Naive thymus-derived CD4-positive, alpha-beta T cell (primary cell): ENCODE data around the gene TRPV6. TPM values are rescaled to one million over a fixed set of nuclear protein-coding genes. Genes with fewer than 3 reads are reported as not detected.

Source experiments
- ATAC-seq: fragments of 150-1000 bp; cut with Tn5 transposase; 2 replicates; pipeline ENCODE4 v1.10.0; 2021; ENCODE audit warnings: mild to moderate bottlenecking, moderate library complexity
- CTCF ChIA-PET: fragments of 350-600 bp; sonication (Branson Sonifier 250); formaldehyde crosslinking; loops from one replicate; lab custom pipeline; 2021; ENCODE audit warnings: antibody characterized with exemption; lab: Charles Lee
- POLR2A ChIA-PET: fragments of 350-600 bp; sonication (Branson Sonifier 250); formaldehyde crosslinking; loops from one replicate; lab custom pipeline; 2021; ENCODE audit warnings: antibody characterized with exemption, inconsistent platforms; lab: Charles Lee
- DNase-seq, 9 donors: peaks; one replicate each; pipeline versions ENCODE4 v3.0.0 to v3.0.0-alpha.2; 2020 to 2022; ENCODE audit warnings: mixed read lengths in 1 of 9
- H3K27ac ChIP-seq: one replicate; pipeline ENCODE4 v1.7.0; 2013; ENCODE audit warnings: mild to moderate bottlenecking, low read depth, low read length, moderate library complexity
- H3K27me3 ChIP-seq, 2 donors: one replicate each; pipeline ENCODE4 v1.7.0; 2013; ENCODE audit warnings: low read length in 2 of 2, mild to moderate bottlenecking in 2 of 2, moderate library complexity in 2 of 2; ENCODE audit not compliant: control insufficient read depth in 2 of 2, insufficient read depth in 2 of 2
- H3K36me3 ChIP-seq, 3 experiments: 1 replicate in 2 of 3; 2 replicates in 1 of 3; pipeline ENCODE4 v1.7.0; 2013; ENCODE audit warnings: low read length in 3 of 3, mild to moderate bottlenecking in 3 of 3, moderate library complexity in 1 of 3; ENCODE audit not compliant: insufficient read depth in 3 of 3, control insufficient read depth in 2 of 3
- H3K4me1 ChIP-seq, 2 donors: one replicate each; pipeline ENCODE4 v1.7.0; 2013; ENCODE audit warnings: low read length in 2 of 2, mild to moderate bottlenecking in 2 of 2, moderate library complexity in 1 of 2; ENCODE audit not compliant: control insufficient read depth in 2 of 2, insufficient read depth in 2 of 2
- H3K4me3 ChIP-seq: 2 replicates; pipeline ENCODE4 v1.7.0; 2013; ENCODE audit warnings: mild to moderate bottlenecking, low read length
- H3K9me3 ChIP-seq, 3 experiments: 1 replicate in 2 of 3; 2 replicates in 1 of 3; pipeline ENCODE4 v1.7.0; 2013; ENCODE audit warnings: low read length in 3 of 3; ENCODE audit not compliant: control insufficient read depth in 2 of 3
- H3K27ac Mint-ChIP-seq, 9 donors: one replicate each; pipeline ENCODE4 v1.8.0; 2020 to 2022; ENCODE audit warnings: mixed read lengths in 9 of 9, mild to moderate bottlenecking in 8 of 9, moderate library complexity in 5 of 9, inconsistent platforms in 2 of 9
- H3K27me3 Mint-ChIP-seq, 5 donors: one replicate each; pipeline ENCODE4 v1.8.0; 2021 to 2022; ENCODE audit warnings: mixed read lengths in 5 of 5, mild to moderate bottlenecking in 1 of 5
- H3K36me3 Mint-ChIP-seq, 5 donors: one replicate each; pipeline ENCODE4 v1.8.0; 2020 to 2022; ENCODE audit warnings: mixed read lengths in 5 of 5, mild to moderate bottlenecking in 3 of 5, inconsistent platforms in 1 of 5
- H3K4me1 Mint-ChIP-seq, 7 donors: one replicate each; pipeline ENCODE4 v1.8.0; 2020 to 2022; ENCODE audit warnings: mixed read lengths in 7 of 7, mild to moderate bottlenecking in 3 of 7, inconsistent platforms in 1 of 7
- H3K4me3 Mint-ChIP-seq, 10 donors: one replicate each; pipeline ENCODE4 v1.8.0; 2020 to 2022; ENCODE audit warnings: mild to moderate bottlenecking in 10 of 10, mixed read lengths in 10 of 10, moderate library complexity in 6 of 10, inconsistent platforms in 2 of 10
- H3K9me3 Mint-ChIP-seq, 11 donors: one replicate each; pipeline ENCODE4 v1.8.0; 2020 to 2022; ENCODE audit warnings: mixed read lengths in 11 of 11, mild to moderate bottlenecking in 4 of 11, inconsistent platforms in 1 of 11, moderate library complexity in 1 of 11
- intact Hi-C, 2 donors: fragments of 100-400 bp; cut with micrococcal nuclease; formaldehyde crosslinking; loops; one replicate each; pipeline ENCODE4 v1.15.1; 2023
- polyA plus RNA-seq, 2 donors: library from polyadenylated mRNA; unstranded; fragments of 300-500 nt; fragmentation: Illumina TruSeq; gene quantifications; one replicate each; pipeline ENCODE4 v1.2.3, GENCODE V29; 2021
- total RNA-seq, 6 experiments: library from RNA in 5 of 6; stranded (reverse) in 5 of 6; gene quantifications; 1 replicate in 5 of 6; 2 replicates in 1 of 6; pipeline ENCODE4 v1.2.3 and lab custom pipeline; 2021 to 2026

TRPV6 gene
- total and polyA plus RNA-seq, 7 experiments from 2014 or later: 0.05 TPM; not detected in 6

- H3K4me3 Mint-ChIP-seq: no peak overlapping the region
- no peak for ATAC-seq
- no peak for DNase-seq
- Histone ChIP-seq H3K27me3 (no peaks in the 10 kb centered on the region), H3K9me3 (no peaks in the 10 kb centered on the region), H3K4me1 (no peaks in the 10 kb centered on the region), H3K27ac (no peak overlapping the region), H3K4me3 (no peak overlapping the region), H3K36me3 (no peaks in the 10 kb centered on the region)
- H3K27me3 Mint-ChIP-seq: peaks cover 0 to 17% (median 5%) of the 10 kb centered on the region in 5 donors
- peaks cover 0 to 2% (median 0%) of the 10 kb centered on the region in 7 donors for H3K4me1 Mint-ChIP-seq
- H3K36me3 Mint-ChIP-seq: no peaks in the 10 kb centered on the region
- intact Hi-C loops: no loop called here
- H3K9me3 Mint-ChIP-seq: peaks cover 0 to 4% (median 0%) of the 10 kb centered on the region in 11 donors
- POLR2A ChIA-PET: interaction anchor here (0.5 kb wide), 1 partner anchor 16 kb away, joined by 3 read pairs; no protein-coding TSS in a partner anchor
- CTCF ChIA-PET: no interaction called here
- H3K27ac Mint-ChIP-seq: no peak overlapping the region
Observed at GRCh38 chr7:142894112-142894984, 8.8 kb upstream of the TRPV6 start.

GRCh38 chr7:142892951-142893350, 7.4 kb upstream of the TRPV6 start:
- POLR2A ChIA-PET: no interaction called here
- H3K27me3 ChIP-seq: no peaks in the 10 kb centered on the region

DNA sequence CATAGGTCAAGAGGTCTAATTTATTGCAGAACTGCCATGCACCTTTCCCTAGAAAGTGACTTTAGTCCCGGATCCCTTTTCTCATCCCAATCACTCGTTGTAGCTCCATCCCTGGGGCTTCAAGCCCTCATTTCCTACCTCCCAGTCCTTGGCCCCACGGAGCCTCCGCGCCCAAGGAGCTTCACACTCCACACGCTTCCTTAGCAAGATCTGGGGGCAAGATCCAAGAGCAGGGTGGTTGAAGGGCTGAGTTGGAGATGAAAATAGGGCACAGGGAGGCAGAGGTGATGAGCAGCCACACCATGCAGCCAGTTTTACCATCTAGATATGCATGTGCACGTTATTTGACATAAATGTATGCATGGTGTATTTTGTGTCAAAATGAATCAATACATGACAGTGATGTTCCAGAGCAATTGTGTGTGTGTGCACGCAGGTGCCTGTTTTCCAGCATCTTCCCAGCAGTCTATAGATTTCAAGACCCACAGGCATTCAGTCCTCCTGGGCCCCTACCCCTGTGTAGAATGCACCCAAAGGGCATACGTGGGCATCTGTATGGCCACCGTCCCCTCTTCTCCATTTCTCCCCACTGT, 6.0 kb upstream of the TRPV6 start:
- peaks cover 0 to 4% (median 0%) of the 10 kb centered on the region in 11 donors for H3K9me3 Mint-ChIP-seq
- Histone ChIP-seq H3K27me3 (no peaks in the 10 kb centered on the region), H3K36me3 (no peaks in the 10 kb centered on the region), H3K4me3 (no peak overlapping the region), H3K27ac (no peak overlapping the region), H3K4me1 (no peaks in the 10 kb centered on the region), H3K9me3 (no peaks in the 10 kb centered on the region)
- no peak for ATAC-seq
- intact Hi-C loops: no loop called here
- H3K36me3 Mint-ChIP-seq: no peaks in the 10 kb centered on the region
- POLR2A ChIA-PET: no interaction called here
- no peak overlapping the region for H3K27ac Mint-ChIP-seq
- H3K27me3 Mint-ChIP-seq: peaks cover 0 to 6% (median 4%) of the 10 kb centered on the region in 5 donors
- CTCF ChIA-PET: no interaction called here
- H3K4me1 Mint-ChIP-seq: peaks cover 0 to 2% (median 0%) of the 10 kb centered on the region in 7 donors
- no peak for DNase-seq
- no peak overlapping the region for H3K4me3 Mint-ChIP-seq

More at GRCh38 chr7:142892951-142893350, 7.4 kb upstream of the TRPV6 start:
- Mint-ChIP-seq H3K4me1 (peaks cover 0 to 2% (median 0%) of the 10 kb centered on the region in 7 donors), H3K27ac (no peak overlapping the region), H3K36me3 (no peaks in the 10 kb centered on the region), H3K27me3 (peaks cover 0 to 16% (median 5%) of the 10 kb centered on the region in 5 donors), H3K9me3 (peaks cover 0 to 4% (median 0%) of the 10 kb centered on the region in 11 donors), H3K4me3 (no peak overlapping the region)
- no peaks in the 10 kb centered on the region for H3K9me3 ChIP-seq
- no peak for DNase-seq
- H3K4me3 ChIP-seq: no peak overlapping the region
- intact Hi-C loops: no loop called here
- H3K27ac ChIP-seq: no peak overlapping the region
- no peak for ATAC-seq
- CTCF ChIA-PET: no interaction called here
- H3K4me1 ChIP-seq: no peaks in the 10 kb centered on the region
- no peaks in the 10 kb centered on the region for H3K36me3 ChIP-seq

- Histone ChIP-seq H3K36me3 (no peaks in the 10 kb centered on the region), H3K27me3 (no peaks in the 10 kb centered on the region), H3K4me1 (no peaks in the 10 kb centered on the region), H3K27ac (no peak overlapping the region), H3K9me3 (no peaks in the 10 kb centered on the region), H3K4me3 (no peak overlapping the region)
- CTCF ChIA-PET: no interaction called here
- no peaks in the 10 kb centered on the region for H3K36me3 Mint-ChIP-seq
- peaks cover 0 to 6% (median 2%) of the 10 kb centered on the region in 5 donors for H3K27me3 Mint-ChIP-seq
- no peak overlapping the region for H3K4me3 Mint-ChIP-seq
- DNase-seq (no peak), ATAC-seq (no peak)
- no peak overlapping the region for H3K27ac Mint-ChIP-seq
- H3K4me1 Mint-ChIP-seq: peaks cover 0 to 2% (median 0%) of the 10 kb centered on the region in 7 donors
- intact Hi-C loops: no loop called here
- H3K9me3 Mint-ChIP-seq: peaks cover 0 to 4% (median 0%) of the 10 kb centered on the region in 11 donors
- POLR2A ChIA-PET: no interaction called here
Observed at GRCh38 chr7:142890874-142891485, 5.4 kb upstream of the TRPV6 start.

GRCh38 chr7:142889816-142890215, 4.3 kb upstream of the TRPV6 start:
- ChIA-PET POLR2A (no interaction called here), CTCF (no interaction called here)
- intact Hi-C loops: no loop called here
- H3K9me3 ChIP-seq: no peaks in the 10 kb centered on the region
- no peak for ATAC-seq
- no peak overlapping the region for H3K4me3 ChIP-seq
- no peaks in the 10 kb centered on the region for H3K36me3 ChIP-seq
- Mint-ChIP-seq H3K27ac (no peak overlapping the region), H3K36me3 (no peaks in the 10 kb centered on the region), H3K4me1 (peaks cover 0 to 2% (median 0%) of the 10 kb centered on the region in 7 donors), H3K9me3 (peaks cover 0 to 4% (median 0%) of the 10 kb centered on the region in 11 donors), H3K27me3 (peaks cover 0 to 6% (median 4%) of the 10 kb centered on the region in 5 donors), H3K4me3 (no peak overlapping the region)
- no peak overlapping the region for H3K27ac ChIP-seq
- H3K4me1 ChIP-seq: no peaks in the 10 kb centered on the region
- no peak for DNase-seq
- H3K27me3 ChIP-seq: no peaks in the 10 kb centered on the region

GRCh38 chr7:142887282-142888015, 1.9 kb upstream of the TRPV6 start:
- Mint-ChIP-seq H3K27ac (no peak overlapping the region), H3K4me3 (no peak overlapping the region), H3K36me3 (no peaks in the 10 kb centered on the region), H3K4me1 (peaks cover 0 to 2% (median 0%) of the 10 kb centered on the region in 7 donors), H3K27me3 (peaks cover 0 to 12% (median 4%) of the 10 kb centered on the region in 5 donors), H3K9me3 (peaks cover 0 to 4% (median 0%) of the 10 kb centered on the region in 11 donors)
- Histone ChIP-seq H3K4me3 (no peak overlapping the region), H3K9me3 (no peaks in the 10 kb centered on the region), H3K36me3 (no peaks in the 10 kb centered on the region), H3K27ac (no peak overlapping the region), H3K4me1 (no peaks in the 10 kb centered on the region), H3K27me3 (no peaks in the 10 kb centered on the region)
- DNase-seq (no peak), ATAC-seq (no peak)
- ChIA-PET CTCF (no interaction called here), POLR2A (no interaction called here)
- intact Hi-C loops: no loop called here
